Neutrophil (primary cell): ENCODE measurements around the gene CALML3.

Experiments
- H3K27ac ChIP-seq: fragments of 200-600 bp; sonication (generic); 2 replicates; pipeline ENCODE4 v1.5.1; 2016; ENCODE audit warnings: mild to moderate bottlenecking, moderate library complexity
- H3K27me3 ChIP-seq: fragments of 200-600 bp; sonication (generic); 2 replicates; pipeline ENCODE4 v1.6.0; 2016; ENCODE audit warnings: mild to moderate bottlenecking
- H3K36me3 ChIP-seq: fragments of 200-600 bp; sonication (generic); 2 replicates; pipeline ENCODE4 v1.5.1; 2017
- H3K4me1 ChIP-seq, 2 experiments: fragments of 200-600 bp in 1 of 2; sonication (generic) in 1 of 2; 1 replicate in 1 of 2; 2 replicates in 1 of 2; pipeline versions ENCODE4 v1.5.1 to v1.6.1; 2013 to 2016; ENCODE audit warnings: low read depth in 1 of 2, low read length in 1 of 2, mild to moderate bottlenecking in 1 of 2, moderate library complexity in 1 of 2; ENCODE audit not compliant: control insufficient read depth in 1 of 2, insufficient read depth in 1 of 2
- H3K4me3 ChIP-seq, 2 experiments: fragments of 200-600 bp in 1 of 2; sonication (generic) in 1 of 2; 1 replicate in 1 of 2; 2 replicates in 1 of 2; pipeline ENCODE4 v1.5.1; 2013 to 2016; ENCODE audit warnings: low read depth in 1 of 2, low read length in 1 of 2, mild to moderate bottlenecking in 1 of 2, moderate library complexity in 1 of 2
- H3K9me3 ChIP-seq: fragments of 200-600 bp; sonication (generic); 2 replicates; pipeline ENCODE4 v1.5.1; 2016
- CTCF ChIP-seq: fragments of 200-600 bp; sonication (generic); IDR thresholded peaks from 2 replicates; pipeline ENCODE4 v1.5.1; 2016; ENCODE audit warnings: antibody characterized with exemption

Gene CALML3

GRCh38 chr10:5511231-5511884, 13.4 kb upstream of the CALML3 start:
- Histone ChIP-seq H3K27ac (no peak overlapping the region), H3K9me3 (no peaks in the 10 kb centered on the region), H3K4me3 (no peak overlapping the region), H3K36me3 (no peaks in the 10 kb centered on the region), H3K4me1 (no peaks in the 10 kb centered on the region), H3K27me3 (peaks cover 8% of the 10 kb centered on the region)
- TF ChIP-seq CTCF: no peak

- H3K9me3 ChIP-seq: no peaks in the 10 kb centered on the region
- no peak for TF ChIP-seq CTCF
- no peaks in the 10 kb centered on the region for H3K4me1 ChIP-seq
- H3K27ac ChIP-seq: no peak overlapping the region
- peaks cover 8% of the 10 kb centered on the region for H3K27me3 ChIP-seq
- H3K4me3 ChIP-seq: no peak overlapping the region
- no peaks in the 10 kb centered on the region for H3K36me3 ChIP-seq
Observed at GRCh38 chr10:5511885-5512280, 12.9 kb upstream of the CALML3 start.

GRCh38 chr10:5512331-5512730, 12.4 kb upstream of the CALML3 start:
- H3K27me3 ChIP-seq: peaks cover 8% of the 10 kb centered on the region

GRCh38 chr10:5512881-5513612, 11.7 kb upstream of the CALML3 start:
- H3K9me3 ChIP-seq: no peaks in the 10 kb centered on the region
- no peaks in the 10 kb centered on the region for H3K36me3 ChIP-seq
- H3K4me1 ChIP-seq: no peaks in the 10 kb centered on the region
- H3K27ac ChIP-seq: no peak overlapping the region
- TF ChIP-seq CTCF: no peak
- peaks cover 8% of the 10 kb centered on the region for H3K27me3 ChIP-seq
- no peak overlapping the region for H3K4me3 ChIP-seq

More at GRCh38 chr10:5512331-5512730, 12.4 kb upstream of the CALML3 start:
- no peak for TF ChIP-seq CTCF
- H3K9me3 ChIP-seq: no peaks in the 10 kb centered on the region
- no peak overlapping the region for H3K4me3 ChIP-seq
- no peaks in the 10 kb centered on the region for H3K36me3 ChIP-seq
- H3K4me1 ChIP-seq: no peaks in the 10 kb centered on the region
- H3K27ac ChIP-seq: no peak overlapping the region

- Histone ChIP-seq H3K27ac (no peak overlapping the region), H3K9me3 (no peaks in the 10 kb centered on the region), H3K36me3 (no peaks in the 10 kb centered on the region), H3K4me3 (no peak overlapping the region), H3K27me3 (peaks cover 8% of the 10 kb centered on the region), H3K4me1 (no peaks in the 10 kb centered on the region)
- no peak for TF ChIP-seq CTCF
Observed at GRCh38 chr10:5514226-5514850, 10.4 kb upstream of the CALML3 start.
